ENCODE results near the gene RBP5. TPM values are rescaled to one million over a fixed set of nuclear protein-coding genes. Genes with fewer than 3 reads are reported as not detected.

RBP5 gene
- total and polyA plus RNA-seq, 9 of the 15 experiments (the other 6 are each of a cell fraction or from before 2014, with no cell fraction given), result 8.6 to 22.5 (median 11.4) TPM

- TF ChIP-seq VEZF1 (CRISPR knock-in tag; IDR thresholded peaks at IDR 0.05) (peak; percentile 39; the same call in 1 of the 2 replicates), NFYB (IDR thresholded peaks at IDR 0.05; ENCODE audit: extremely low read depth, insufficient read length) (no peak), EGR1 (conservative IDR thresholded peaks at IDR 0.05) (no peak), NCOA2 (IDR thresholded peaks at IDR 0.05; ENCODE audit: partially characterized antibody in 2 of 2) (no peak), HNRNPK (IDR thresholded peaks at IDR 0.05; ENCODE audit: low read depth, low read length, poor library complexity, severe bottlenecking) (no peak), DEAF1 (CRISPR knock-in tag; IDR thresholded peaks at IDR 0.05) (no peak), ZNF592 (IDR thresholded peaks at IDR 0.05) (peak; percentile 74; the same call in 1 of the 2 replicates), ATF1 (CRISPR knock-in tag; IDR thresholded peaks at IDR 0.05) (no peak), ATF1 (tag; IDR thresholded peaks at IDR 0.05) (no peak), ARID1B (IDR thresholded peaks at IDR 0.05) (peak; percentile 93), MTA2 (IDR thresholded peaks at IDR 0.05; ENCODE audit: low read depth) (peak; percentile 67), ZNF445 (CRISPR knock-in tag; IDR thresholded peaks at IDR 0.05; ENCODE audit: low read depth) (no peak), SRF (CRISPR knock-in tag; IDR thresholded peaks at IDR 0.05) (no peak), RBM17 (IDR thresholded peaks at IDR 0.05; ENCODE audit: borderline replicate concordance, low read depth, low read length) (no peak), ZNF444 (CRISPR knock-in tag; IDR thresholded peaks at IDR 0.05) (no peak), DMBX1 (CRISPR knock-in tag; IDR thresholded peaks at IDR 0.05; ENCODE audit: borderline replicate concordance) (no peak), MAZ (CRISPR knock-in tag; conservative IDR thresholded peaks at IDR 0.05 in 1 of 2, IDR thresholded peaks at IDR 0.05 in 1 of 2) (0 out of 4 replicates have a peak, but pooled peaks of 1 of the 2 experiments have one; percentile 30), NR2C2 (CRISPR knock-in tag; IDR thresholded peaks at IDR 0.05) (no peak), NR2C2 (tag; IDR thresholded peaks at IDR 0.05) (peak; percentile 82), CBFA2T2 (conservative IDR thresholded peaks at IDR 0.05) (peak; percentile 73)
Observed at GRCh38 chr12:7122811-7123769, 5.6 kb downstream of the RBP5 start (continued).
